NK-92 treated with Interleukin-12 subunit alpha and Interleukin-12 subunit beta, amount 100 ng/mL, for 24 hours (cell line): ENCODE results near the gene CYP3A5.

Source experiments
- DNase-seq: peaks from one replicate; lab custom pipeline; 2025; lab: John Stamatoyannopoulos, UW

The CYP3A5 gene

DNA sequence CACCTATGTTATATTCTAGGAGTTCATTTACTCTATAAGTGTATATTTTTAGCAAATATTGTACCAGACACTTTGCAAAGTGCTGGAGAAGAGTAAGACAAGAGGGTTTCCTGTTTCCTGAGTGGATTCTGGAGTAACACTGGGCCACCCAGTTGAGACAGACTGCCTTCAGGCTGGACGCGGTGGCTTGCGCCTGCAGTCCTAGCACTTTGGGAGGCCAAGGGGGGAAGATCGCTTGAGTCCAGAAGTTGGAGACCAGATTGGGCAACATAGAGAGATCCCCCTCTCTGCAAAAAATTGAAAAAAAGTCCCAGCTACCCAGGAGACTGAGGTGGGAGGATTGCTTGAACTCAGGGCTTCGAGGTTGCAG is 63.8 kb downstream of the CYP3A5 start:
- DNase-seq = no peak

DNA sequence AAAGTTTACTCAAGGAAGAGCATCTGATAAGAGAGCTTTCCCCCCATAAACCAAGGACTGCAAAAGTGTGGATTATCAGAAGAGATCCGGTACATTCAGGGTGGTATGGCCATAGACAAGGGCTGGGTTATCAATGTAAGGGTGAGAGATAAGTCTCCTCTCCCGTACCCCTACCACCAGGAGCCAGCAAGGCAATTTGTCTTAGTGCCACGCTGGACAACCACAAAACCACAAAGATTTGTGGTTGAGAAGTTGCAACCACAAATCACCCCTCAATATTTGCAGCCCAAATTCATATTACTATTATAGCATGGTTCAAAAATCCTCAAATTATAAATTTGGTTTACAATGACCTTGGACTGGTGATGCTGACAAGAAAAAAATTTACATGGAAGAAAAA is 65.3 kb downstream of the CYP3A5 start:
- DNase-seq = no peak

DNA sequence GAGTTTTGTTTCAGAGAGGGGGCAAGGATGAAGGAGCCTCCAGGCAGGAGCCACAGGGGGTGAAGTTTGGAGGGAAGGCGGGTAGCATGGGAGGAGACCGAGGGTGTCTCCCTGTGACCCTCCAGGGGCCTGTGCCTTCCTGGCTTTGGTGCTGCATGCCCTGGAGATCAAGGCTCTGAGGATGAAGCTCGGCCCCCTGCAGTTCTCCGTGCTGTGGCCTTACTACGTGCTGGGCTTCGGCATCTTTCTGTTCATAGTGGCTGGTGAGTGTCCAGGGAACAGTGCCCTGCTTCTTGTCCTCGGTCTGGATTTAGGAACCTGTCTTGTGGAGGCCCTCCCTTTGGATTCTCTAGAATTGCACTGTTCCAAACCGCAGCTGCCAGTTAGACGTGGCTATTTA is 72.2 kb downstream of the CYP3A5 start:
- DNase-seq = no peak

DNA sequence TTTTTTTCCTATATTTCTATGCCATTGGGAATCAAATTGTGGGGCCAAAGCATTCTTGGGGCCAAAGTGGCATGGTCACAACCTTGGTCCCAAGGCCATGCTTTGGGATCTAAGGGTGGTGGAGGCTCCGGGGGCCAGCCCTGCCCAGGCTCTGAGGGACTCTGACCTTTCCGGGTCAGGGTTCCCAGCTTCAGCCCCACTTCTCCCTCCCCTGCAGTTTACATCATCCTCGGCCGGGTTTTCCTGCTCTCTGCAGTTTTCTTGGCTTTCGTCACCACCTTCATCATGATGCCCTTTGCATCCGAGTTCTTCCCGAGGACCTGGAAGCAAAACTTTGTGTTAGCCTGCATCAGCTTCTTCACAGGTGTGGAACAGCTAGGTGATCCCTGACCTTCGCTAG is 73.3 kb downstream of the CYP3A5 start:
- DNase-seq = no peak

DNA sequence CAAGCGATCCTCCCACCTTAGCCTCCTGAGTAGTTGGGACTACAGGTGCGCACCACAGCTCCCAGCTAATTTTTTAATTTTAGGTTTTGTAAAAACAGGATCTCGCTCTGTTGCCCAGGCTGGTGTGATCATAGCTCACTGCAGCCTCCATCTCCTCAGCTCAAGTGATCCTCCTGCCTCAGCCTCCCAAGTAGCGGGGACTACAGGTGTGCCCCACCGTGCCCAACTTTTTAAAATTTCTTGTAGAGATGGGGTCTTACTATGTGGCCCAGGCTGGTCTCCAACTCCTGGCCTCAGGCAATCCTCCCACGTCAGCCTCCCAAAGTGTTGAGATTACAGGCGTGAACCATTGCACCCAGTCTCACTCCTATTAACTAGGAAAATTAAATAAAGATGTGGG is 74.3 kb downstream of the CYP3A5 start:
- DNase-seq = no peak

DNA sequence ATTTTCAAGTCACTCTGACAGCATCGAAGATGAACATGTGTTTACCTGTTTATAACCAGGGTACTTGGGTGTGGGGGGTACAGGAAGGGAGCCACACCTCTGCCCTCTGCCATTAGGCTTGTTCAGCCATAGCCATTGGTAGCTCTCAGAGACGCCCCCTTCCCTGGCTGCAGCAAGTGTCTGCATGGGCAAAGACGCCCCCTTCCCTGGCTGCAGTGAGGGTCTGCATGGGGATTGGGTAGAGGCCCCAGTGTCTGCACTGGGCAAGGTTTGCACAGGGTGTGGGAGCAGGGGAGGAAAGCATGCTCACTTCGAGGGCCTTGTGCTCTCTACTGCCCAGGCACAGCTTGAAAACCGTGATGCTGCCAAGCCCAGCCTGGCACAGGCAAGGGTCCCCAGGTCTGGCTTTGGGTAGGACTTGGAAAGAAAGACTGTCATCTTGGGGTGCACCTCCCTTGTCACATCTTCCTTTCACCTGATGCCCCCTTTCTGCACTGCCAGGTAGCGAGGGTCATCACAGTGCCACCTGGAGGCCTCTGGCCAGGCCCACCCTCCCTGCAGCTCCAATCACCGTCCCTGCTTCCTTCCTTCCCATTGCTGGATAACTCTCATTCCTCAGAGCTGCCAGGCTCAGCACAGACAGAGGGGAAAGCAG is 78.0 kb downstream of the CYP3A5 start:
- no peak for DNase-seq

DNA sequence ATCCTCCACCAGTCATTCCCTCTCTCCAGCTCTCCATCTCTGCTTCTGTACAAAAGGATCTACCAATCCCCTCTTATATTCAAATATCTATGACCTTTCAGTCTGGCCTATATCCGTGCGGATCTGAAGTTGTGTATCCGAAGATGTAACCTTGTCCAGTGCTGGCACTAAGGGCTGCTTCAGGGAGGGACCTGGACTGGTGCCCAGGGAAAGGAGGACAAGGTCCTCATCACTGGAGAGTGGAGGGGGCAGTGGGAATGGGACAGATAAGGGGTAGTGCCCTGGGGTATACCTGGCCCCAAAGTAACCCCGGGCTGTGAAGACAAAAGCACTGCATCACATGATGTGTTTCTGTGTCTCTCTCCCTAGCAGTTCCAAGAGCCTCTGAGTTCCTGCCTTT is 80.0 kb downstream of the CYP3A5 start:
- no peak for DNase-seq
